Heart right ventricle (tissue), 16 donors: ENCODE data around the gene KCMF1. TPM values are rescaled to one million over a fixed set of nuclear protein-coding genes. Genes with fewer than 3 reads are reported as not detected.
A peak's percentile ranks its signal among the peaks of the same experiment; 100 is the strongest.

Experiments
- ATAC-seq, 8 donors: fragments of 200-7000 bp; cut with Tn5 transposase; one replicate each; pipeline ENCODE4 v1.9.1; 2020; ENCODE audit warnings: mild to moderate bottlenecking in 8 of 8, moderate library complexity in 8 of 8, moderate number of reproducible peaks in 1 of 8
- DNase-seq, 2 donors: peaks; one replicate each; pipeline ENCODE4 v3.0.0-alpha.2; 2020
- H3K27ac ChIP-seq, 10 donors: fragments of 200-600 bp; sonication (generic) in 2 of 10; one replicate each; pipeline versions ENCODE4 v1.5.0 to v1.8.0; 2020 to 2022; ENCODE audit warnings: mild to moderate bottlenecking in 3 of 10
- H3K27me3 ChIP-seq, 7 donors: fragments of 200-600 bp; one replicate each; pipeline ENCODE4 v1.8.0; 2021 to 2022; ENCODE audit warnings: mild to moderate bottlenecking in 2 of 7
- H3K36me3 ChIP-seq, 9 donors: fragments of 200-600 bp; sonication (generic) in 1 of 9; one replicate each; pipeline versions ENCODE4 v1.5.0 to v1.8.0; 2020 to 2022; ENCODE audit warnings: mild to moderate bottlenecking in 2 of 9
- H3K4me1 ChIP-seq, 9 donors: fragments of 200-600 bp; sonication (generic) in 1 of 9; one replicate each; pipeline versions ENCODE4 v1.5.0 to v1.8.0; 2020 to 2022; ENCODE audit warnings: mild to moderate bottlenecking in 4 of 9
- H3K4me3 ChIP-seq, 10 donors: fragments of 200-600 bp; sonication (generic) in 2 of 10; one replicate each; pipeline versions ENCODE4 v1.5.0 to v1.8.0; 2020 to 2022; ENCODE audit warnings: mild to moderate bottlenecking in 7 of 10, moderate library complexity in 2 of 10
- H3K9me3 ChIP-seq, 11 donors: fragments of 200-600 bp in 10 of 11; sonication (generic) in 2 of 11; one replicate each; pipeline versions ENCODE4 v1.5.0 to v1.8.0; 2013 to 2022; ENCODE audit warnings: mild to moderate bottlenecking in 2 of 11, control low read depth in 1 of 11, moderate library complexity in 1 of 11
- CTCF ChIP-seq, 9 donors: fragments of 200-600 bp; sonication (generic) in 2 of 9; IDR thresholded peaks; one replicate each; pipeline versions ENCODE4 v1.5.0 to v1.8.0; 2021 to 2022; ENCODE audit warnings: antibody characterized with exemption in 9 of 9, mild to moderate bottlenecking in 5 of 9, moderate library complexity in 1 of 9
- WGBS, 2 donors: extraction: QIAGEN DNeasy Blood & Tissue Kit; methylation state at CpG; one replicate each; pipeline ENCODE4 v1.1.7; 2013; ENCODE audit warnings: inconsistent platforms in 1 of 2; 5-methylcytosine and 5-hydroxymethylcytosine counted together
- intact Hi-C, 10 donors: fragments of 100-400 bp; cut with DNase I; formaldehyde crosslinking; loops; one replicate each; pipeline versions ENCODE4 v1.11.1 to v1.14.2; 2022
- polyA plus RNA-seq, 2 donors: library from polyadenylated mRNA; stranded (reverse); fragments of 200-250 nt; gene quantifications; one replicate each; pipeline ENCODE4 v1.2.3, GENCODE V29; 2013
- total RNA-seq, 10 donors: library from RNA; stranded (reverse); fragmentation: NEBNext Ultra II Directional in 3 of 10; extraction: Animal tissue kit (Norgen Biotek cat#: 25700) in 3 of 10; gene quantifications; one replicate each; pipeline versions ENCODE4 v1.2.1 to v1.2.4, GENCODE V29; 2021 to 2023
- donor health status: Arrhythmogenic right ventricular cardiomyopathy.
- donor health status: ischemic (EF 13 %, LVEDD 7.1; RV severe dilation, severe dysfunction).
- donor health status: healthy with polysubstance abuse.
- donor health status: DM: no; HTN: yes; CAD: no.
- donor health status: DM: no; HTN: no; CAD: no.
- donor health status: ischemic (EF 25% LVEDD 6.9; RV normal size, moderate dysfunction).
- donor health status: ischemic (EF 25% LVEDD 5.7; RV mildly dilated, moderate dysfunction).
- donor health status: healthy.
- donor health status: DM: yes; HTN: yes; CAD: no.
- donor health status: Ischemic cardiomyopathy.
- donor health status: ischemic (EF 35%, LVEDD 5.7; RV mildly dilated, moderate dysfunction).
- donor health status: nonischemic (EF 11% LVEDD 7.7; RV severe dilation, severe dysfunction).
- donor health status: DM: yes; HTN: yes; CAD: no.
- donor health status: PGD.
- donor health status: ischemic (EF 29% LVEDD 5.4; RV normal size, mild dysfunction).
- donor health status: nonischemic (EF 23%, LVEDD 6.1; RV moderate dilation, normal function).

Gene KCMF1
- total and polyA plus RNA-seq, 12 donors = 6.9 to 89.5 (median 79.8) TPM

DNA sequence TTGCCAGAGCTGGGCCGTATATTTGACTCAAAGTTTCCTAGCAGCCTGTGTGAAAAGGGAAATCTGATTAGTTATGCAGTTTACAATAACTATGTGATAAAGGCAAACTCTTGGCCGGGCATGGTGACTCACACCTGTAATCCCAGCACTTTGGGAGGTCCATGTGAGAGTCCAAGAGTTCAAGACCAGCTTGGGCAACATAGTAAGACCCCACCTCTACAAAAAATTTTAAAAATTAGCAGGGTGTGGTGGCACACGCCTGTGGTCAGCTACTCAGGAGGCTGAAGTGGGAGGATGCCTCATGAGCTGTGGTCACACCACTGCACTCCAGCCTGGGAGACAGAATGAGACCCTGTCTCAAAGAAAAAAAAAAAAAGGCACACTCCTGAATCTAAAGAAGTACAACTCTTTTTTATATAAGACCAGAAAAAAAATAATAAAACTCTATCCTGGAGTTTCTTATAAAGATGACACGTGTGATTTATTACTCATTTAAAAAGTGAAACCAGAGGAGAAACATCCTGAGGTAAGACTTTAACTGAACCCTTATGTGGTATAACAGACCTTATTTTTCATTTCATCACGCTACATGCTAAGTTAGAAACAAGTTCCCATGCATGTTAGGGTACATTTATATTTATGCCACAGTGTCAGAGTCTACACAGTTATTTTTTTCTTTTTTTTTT, 32.6 kb upstream of the KCMF1 start:
- Histone ChIP-seq H3K36me3 (no peaks in the 10 kb centered on the region), H3K27me3 (peaks cover 0 to 3% (median 0%) of the 10 kb centered on the region in 7 donors), H3K4me3 (no peak overlapping the region), H3K27ac (peak overlapping the region in 1 of 10 donors; percentile 20), H3K9me3 (no peaks in the 10 kb centered on the region), H3K4me1 (peaks cover 0 to 29% (median 0%) of the 10 kb centered on the region in 9 donors)
- 83 to 87% methylated on average over 5 of the region's 5 CpGs for WGBS, 2 donors
- intact Hi-C loops = no loop called here
- no peak for DNase-seq
- no peak for TF ChIP-seq CTCF (IDR thresholded peaks at IDR 0.05)
- no peak for ATAC-seq

GRCh38 chr2:84939426-84940087, 31.4 kb upstream of the KCMF1 start:
- ATAC-seq (peak in 1 of 8 donors; percentile 16), DNase-seq (no peak)
- intact Hi-C loops = no loop called here
- Histone ChIP-seq H3K4me3 (peak overlapping the region in 1 of 10 donors; percentile 33), H3K4me1 (peaks cover 0 to 29% (median 0%) of the 10 kb centered on the region in 9 donors), H3K27ac (peak overlapping the region in 1 of 10 donors; percentile 72), H3K27me3 (peaks cover 0 to 3% (median 0%) of the 10 kb centered on the region in 7 donors), H3K36me3 (no peaks in the 10 kb centered on the region), H3K9me3 (no peaks in the 10 kb centered on the region)
- TF ChIP-seq CTCF (IDR thresholded peaks at IDR 0.05) = no peak
- 66 to 72% methylated on average over 9 of the region's 9 CpGs for WGBS, 2 donors

DNA sequence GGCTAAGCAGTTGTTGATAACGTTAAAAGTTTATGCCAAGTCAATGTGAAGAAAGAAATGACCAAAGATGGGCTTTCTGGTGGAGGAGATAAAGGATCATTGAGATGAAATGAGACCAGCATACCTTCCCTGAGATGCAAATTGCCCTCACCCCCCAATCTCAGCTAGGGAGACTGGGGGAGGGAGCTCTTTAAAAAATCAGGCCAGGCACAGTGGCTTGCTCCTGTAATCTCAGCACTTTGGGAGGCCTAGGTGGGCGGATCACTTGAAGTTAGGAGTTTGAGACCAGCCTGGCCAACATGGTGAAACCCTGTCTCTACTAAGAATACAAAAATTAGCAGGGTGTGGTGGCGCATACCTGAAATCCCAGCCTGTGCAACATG, 30.9 kb upstream of the KCMF1 start:
- intact Hi-C loops = no loop called here
- WGBS, 2 donors = 70 to 72% methylated on average over 3 of the region's 3 CpGs

More for the DNA sequence above, 30.9 kb upstream of the KCMF1 start:
- no peak for DNase-seq
- no peaks in the 10 kb centered on the region for H3K36me3 ChIP-seq
- TF ChIP-seq CTCF (IDR thresholded peaks at IDR 0.05) = no peak
- no peak for ATAC-seq
- H3K27ac ChIP-seq = peak overlapping the region in 1 of 10 donors; percentile 72
- peak overlapping the region in 1 of 10 donors; percentile 33 for H3K4me3 ChIP-seq
- H3K27me3 ChIP-seq = peaks cover 0 to 3% (median 0%) of the 10 kb centered on the region in 7 donors
- H3K4me1 ChIP-seq = peaks cover 0 to 29% (median 0%) of the 10 kb centered on the region in 9 donors
- no peaks in the 10 kb centered on the region for H3K9me3 ChIP-seq
